Testis (tissue), 3 donors: ENCODE data around the gene LRP2BP. TPM values are rescaled to one million over a fixed set of nuclear protein-coding genes. Genes with fewer than 3 reads are reported as not detected.

Source experiments
- DNase-seq: peaks from one replicate; pipeline ENCODE4 v3.0.0-alpha.2; 2019
- H3K27ac ChIP-seq, 2 donors: fragments of 200-600 bp; sonication (generic); one replicate each; pipeline ENCODE4 v1.5.1; 2019
- H3K27me3 ChIP-seq: fragments of 200-600 bp; sonication (generic); one replicate; pipeline ENCODE4 v1.5.1; 2019
- H3K36me3 ChIP-seq: fragments of 200-600 bp; sonication (generic); one replicate; pipeline ENCODE4 v1.5.1; 2017; ENCODE audit warnings: low read depth; ENCODE audit errors: missing control alignments
- H3K4me1 ChIP-seq: fragments of 200-600 bp; sonication (generic); one replicate; pipeline ENCODE4 v1.5.1; 2019
- H3K4me3 ChIP-seq, 2 donors: fragments of 200-600 bp; sonication (generic); one replicate each; pipeline ENCODE4 v1.5.1; 2017 to 2019
- H3K9me3 ChIP-seq: fragments of 200-600 bp; sonication (generic); one replicate; pipeline ENCODE4 v1.5.1; 2017
- POLR2A ChIP-seq: fragments of 450-650 bp; IDR thresholded peaks from one replicate; pipeline ENCODE4 v1.6.1; 2017; ENCODE audit warnings: antibody characterized with exemption, mild to moderate bottlenecking, moderate library complexity
- WGBS, 2 donors: methylation state at CpG; one replicate each; pipeline ENCODE4 v1.1.5; 2018; 5-methylcytosine and 5-hydroxymethylcytosine counted together
- intact Hi-C: fragments of 100-400 bp; cut with DNase I; formaldehyde crosslinking; loops from one replicate; pipeline ENCODE4 v1.15.1; 2023; ENCODE audit warnings: low total_unique reads
- polyA plus RNA-seq: library from polyadenylated mRNA; stranded (reverse); fragments of 350-450 nt; fragmentation: Illumina TruSeq; extraction: RNeasy Lipid Tissue Mini Kit (QIAGEN cat#74804); gene quantifications from one replicate; pipeline ENCODE4 v1.2.3, GENCODE V29; 2014; ENCODE audit warnings: low read depth, low replicate concordance; ENCODE audit not compliant: insufficient read depth
- total RNA-seq, 2 donors: library from RNA; depleted of rRNA; stranded (reverse); fragments of >200 nt; gene quantifications; one replicate each; pipeline ENCODE4 v1.2.3, GENCODE V29; 2016
- TF ChIP-seq, protein P1 (sequence below), 3 experiments: fragments of 450-650 bp in 2 of 3; fragments of 200-600 bp in 1 of 3; sonication (generic) in 1 of 3; IDR thresholded peaks; one replicate each; pipeline ENCODE4 v1.5.1; 2016 to 2019; ENCODE audit warnings: antibody characterized with exemption in 3 of 3, mild to moderate bottlenecking in 2 of 3, moderate library complexity in 1 of 3

Gene LRP2BP
- total and polyA plus RNA-seq, 3 donors from 2014 or later, result 7.5 to 49.5 (median 11.9) TPM

DNA sequence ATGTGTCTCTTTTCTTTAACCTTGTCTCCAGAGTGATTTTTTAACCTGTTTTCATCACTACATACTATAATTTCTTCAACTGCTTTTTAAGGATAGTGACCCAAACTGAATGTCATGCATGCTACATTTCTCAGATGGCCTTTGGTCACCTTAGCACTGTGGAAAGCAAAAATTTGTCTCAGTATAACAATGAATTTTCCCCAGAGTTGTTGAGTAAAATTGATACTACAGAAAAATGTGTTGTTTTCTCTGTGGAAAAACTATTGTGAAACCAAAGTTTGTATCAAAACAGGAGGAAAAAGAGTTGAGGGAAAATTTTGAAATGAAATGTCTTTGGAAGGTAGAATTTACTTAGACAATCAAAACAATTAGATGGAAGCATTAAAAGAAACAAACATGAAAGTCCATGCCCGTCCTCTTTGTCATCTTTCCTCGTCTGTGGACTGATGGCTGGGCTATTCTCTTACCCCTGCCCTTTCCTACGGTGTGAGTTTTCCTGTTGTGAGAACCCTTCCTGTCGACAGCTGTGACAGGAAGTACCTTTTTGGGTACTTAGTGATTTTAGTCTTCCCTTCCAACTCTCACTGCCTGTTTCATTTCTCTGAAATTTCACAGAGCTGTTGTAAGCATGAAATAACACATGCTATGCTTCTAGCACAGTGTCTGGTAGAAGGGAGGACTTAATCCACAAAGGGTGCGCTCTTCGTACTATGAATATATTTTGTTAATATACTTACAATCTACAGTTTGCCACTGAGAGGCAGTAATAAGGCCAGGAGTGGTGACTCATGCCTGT lies 50.8 kb downstream of the LRP2BP start:
- Histone ChIP-seq H3K27me3 (no peaks in the 10 kb centered on the region), H3K36me3 (no peaks in the 10 kb centered on the region), H3K4me1 (peaks cover 7% of the 10 kb centered on the region), H3K27ac (peak overlapping the region in 1 of 2 donors; percentile 70), H3K4me3 (no peak overlapping the region), H3K9me3 (no peaks in the 10 kb centered on the region)
- no peak for DNase-seq
- no peak for TF ChIP-seq POLR2A
- TF ChIP-seq, protein P1, sequence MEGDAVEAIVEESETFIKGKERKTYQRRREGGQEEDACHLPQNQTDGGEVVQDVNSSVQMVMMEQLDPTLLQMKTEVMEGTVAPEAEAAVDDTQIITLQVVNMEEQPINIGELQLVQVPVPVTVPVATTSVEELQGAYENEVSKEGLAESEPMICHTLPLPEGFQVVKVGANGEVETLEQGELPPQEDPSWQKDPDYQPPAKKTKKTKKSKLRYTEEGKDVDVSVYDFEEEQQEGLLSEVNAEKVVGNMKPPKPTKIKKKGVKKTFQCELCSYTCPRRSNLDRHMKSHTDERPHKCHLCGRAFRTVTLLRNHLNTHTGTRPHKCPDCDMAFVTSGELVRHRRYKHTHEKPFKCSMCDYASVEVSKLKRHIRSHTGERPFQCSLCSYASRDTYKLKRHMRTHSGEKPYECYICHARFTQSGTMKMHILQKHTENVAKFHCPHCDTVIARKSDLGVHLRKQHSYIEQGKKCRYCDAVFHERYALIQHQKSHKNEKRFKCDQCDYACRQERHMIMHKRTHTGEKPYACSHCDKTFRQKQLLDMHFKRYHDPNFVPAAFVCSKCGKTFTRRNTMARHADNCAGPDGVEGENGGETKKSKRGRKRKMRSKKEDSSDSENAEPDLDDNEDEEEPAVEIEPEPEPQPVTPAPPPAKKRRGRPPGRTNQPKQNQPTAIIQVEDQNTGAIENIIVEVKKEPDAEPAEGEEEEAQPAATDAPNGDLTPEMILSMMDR (IDR thresholded peaks at IDR 0.05), result no peak
- intact Hi-C loops, result no loop called here
- WGBS, 2 donors, result 63 to 65% methylated on average over 6 of the region's 6 CpGs

DNA sequence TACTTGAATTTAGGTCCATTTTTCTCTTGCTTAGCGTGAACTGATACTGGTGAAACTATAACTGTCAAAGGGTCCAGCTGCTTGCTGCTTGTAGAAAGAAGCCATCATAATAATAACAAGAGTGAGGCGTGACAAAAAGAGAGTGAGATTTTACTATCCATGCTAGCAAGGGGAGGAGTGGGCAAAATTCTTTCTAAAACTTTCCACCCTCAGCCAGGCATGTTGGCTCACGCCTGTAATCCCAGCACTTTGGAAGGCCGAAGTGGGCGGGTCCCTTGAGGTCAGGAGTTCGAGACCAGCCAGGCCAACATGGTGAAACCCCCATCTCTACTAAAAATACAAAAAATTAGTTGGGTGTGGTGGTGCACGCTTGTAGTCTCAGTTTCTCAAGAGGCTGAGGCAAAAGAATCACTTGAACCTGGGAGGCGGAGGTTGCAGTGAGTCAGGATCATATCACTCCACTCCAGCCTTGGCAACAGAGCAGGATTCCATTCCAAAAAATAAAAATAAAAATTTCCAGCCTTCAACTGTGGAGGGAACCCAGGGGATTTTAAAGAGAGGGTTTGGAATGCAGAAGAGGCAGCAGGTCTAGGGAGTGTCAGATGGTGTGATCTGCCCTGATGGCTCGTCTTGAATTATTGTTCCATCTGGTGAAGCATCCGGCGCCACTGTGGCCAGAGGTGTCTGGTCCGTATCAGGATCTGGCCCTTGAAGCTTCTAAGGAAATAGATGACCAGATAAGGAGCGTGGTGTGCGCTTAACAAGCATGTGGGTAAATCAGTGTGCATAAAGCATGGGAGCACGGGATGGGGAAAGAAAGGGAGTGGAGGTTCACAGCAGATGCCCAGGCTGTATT lies 51.8 kb downstream of the LRP2BP start:
- peak overlapping the region in 1 of 2 donors; percentile 70 for H3K27ac ChIP-seq
- DNase-seq, result no peak
- no peaks in the 10 kb centered on the region for H3K9me3 ChIP-seq
- no peaks in the 10 kb centered on the region for H3K36me3 ChIP-seq
- intact Hi-C loops, result no loop called here
- 61 to 70% methylated on average over 15 of the region's 15 CpGs for WGBS, 2 donors
- H3K4me1 ChIP-seq, result peaks cover 7% of the 10 kb centered on the region
- H3K4me3 ChIP-seq, result no peak overlapping the region
- TF ChIP-seq, protein P1 (IDR thresholded peaks at IDR 0.05), result no peak
- TF ChIP-seq POLR2A, result no peak
- H3K27me3 ChIP-seq, result no peaks in the 10 kb centered on the region

DNA sequence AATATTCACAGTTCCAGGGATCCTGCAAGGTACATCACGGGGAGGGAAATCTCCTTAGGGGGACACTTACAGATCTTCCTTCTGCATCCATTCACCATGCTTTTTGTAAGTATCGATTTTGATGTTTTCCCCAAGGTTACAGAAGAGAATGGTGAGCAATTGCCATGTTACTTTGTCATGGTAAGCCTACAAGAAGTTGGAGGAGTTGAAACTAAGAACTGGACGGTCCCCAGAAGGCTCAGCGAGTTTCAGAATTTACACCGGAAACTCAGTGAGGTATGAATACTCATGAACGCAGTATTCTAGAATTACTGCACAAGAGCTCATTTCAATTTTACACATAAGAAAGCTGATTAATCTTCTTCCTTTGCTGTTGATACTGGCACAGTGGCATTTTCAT lies 53.9 kb downstream of the LRP2BP start:
- 96 to 99% methylated on average over 6 of the region's 6 CpGs for WGBS, 2 donors
- H3K27ac ChIP-seq, result no peak overlapping the region

DNA sequence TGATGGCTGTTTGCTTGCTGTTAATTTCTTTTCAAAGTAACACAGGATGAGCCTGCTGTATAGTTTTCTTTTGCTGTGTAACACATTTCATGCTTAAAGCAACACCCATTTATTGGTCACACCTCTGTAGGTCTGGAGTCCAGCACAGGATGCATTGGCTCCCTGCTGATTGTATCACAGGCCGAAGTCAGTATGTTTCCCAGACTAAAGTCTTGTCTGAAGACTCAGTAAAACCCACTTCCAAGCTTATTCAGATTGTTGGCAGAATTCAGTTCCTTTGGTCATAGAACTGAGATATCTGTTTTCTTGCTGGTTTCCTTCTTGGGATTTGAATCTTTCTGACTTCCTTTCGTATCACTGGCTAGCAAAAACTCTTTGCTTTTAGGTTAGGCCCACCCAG lies 54.3 kb downstream of the LRP2BP start:
- no peak overlapping the region for H3K27ac ChIP-seq
- intact Hi-C loops, result no loop called here
- H3K4me3 ChIP-seq, result no peak overlapping the region
- peaks cover 7% of the 10 kb centered on the region for H3K4me1 ChIP-seq
- DNase-seq, result no peak
- TF ChIP-seq, protein P1 (IDR thresholded peaks at IDR 0.05), result no peak
- no peak for TF ChIP-seq POLR2A
- WGBS, 2 donors, result 88 to 100% methylated on average over 2 of the region's 2 CpGs
- H3K27me3 ChIP-seq, result no peaks in the 10 kb centered on the region
- H3K36me3 ChIP-seq, result no peaks in the 10 kb centered on the region
- no peaks in the 10 kb centered on the region for H3K9me3 ChIP-seq

More for the DNA sequence above, 53.9 kb downstream of the LRP2BP start:
- TF ChIP-seq POLR2A, result no peak
- TF ChIP-seq, protein P1 (IDR thresholded peaks at IDR 0.05), result no peak
- Histone ChIP-seq H3K27me3 (no peaks in the 10 kb centered on the region), H3K4me1 (peaks cover 7% of the 10 kb centered on the region), H3K4me3 (no peak overlapping the region), H3K36me3 (no peaks in the 10 kb centered on the region), H3K9me3 (no peaks in the 10 kb centered on the region)
- intact Hi-C loops, result no loop called here
- no peak for DNase-seq
